Naive thymus-derived CD4-positive, alpha-beta T cell (primary cell): ENCODE data around the gene DIDO1. TPM values are rescaled to one million over a fixed set of nuclear protein-coding genes. Genes with fewer than 3 reads are reported as not detected.

Experiments used
- ATAC-seq: fragments of 150-1000 bp; cut with Tn5 transposase; 2 replicates; pipeline ENCODE4 v1.10.0; 2021; ENCODE audit warnings: mild to moderate bottlenecking, moderate library complexity
- CTCF ChIA-PET: fragments of 350-600 bp; sonication (Branson Sonifier 250); formaldehyde crosslinking; loops from one replicate; lab custom pipeline; 2021; ENCODE audit warnings: antibody characterized with exemption; lab: Charles Lee
- POLR2A ChIA-PET: fragments of 350-600 bp; sonication (Branson Sonifier 250); formaldehyde crosslinking; loops from one replicate; lab custom pipeline; 2021; ENCODE audit warnings: antibody characterized with exemption, inconsistent platforms; lab: Charles Lee
- DNase-seq, 9 donors: peaks; one replicate each; pipeline versions ENCODE4 v3.0.0 to v3.0.0-alpha.2; 2020 to 2022; ENCODE audit warnings: mixed read lengths in 1 of 9
- H3K27ac ChIP-seq: one replicate; pipeline ENCODE4 v1.7.0; 2013; ENCODE audit warnings: mild to moderate bottlenecking, low read depth, low read length, moderate library complexity
- H3K27me3 ChIP-seq, 2 donors: one replicate each; pipeline ENCODE4 v1.7.0; 2013; ENCODE audit warnings: low read length in 2 of 2, mild to moderate bottlenecking in 2 of 2, moderate library complexity in 2 of 2; ENCODE audit not compliant: control insufficient read depth in 2 of 2, insufficient read depth in 2 of 2
- H3K36me3 ChIP-seq, 3 experiments: 1 replicate in 2 of 3; 2 replicates in 1 of 3; pipeline ENCODE4 v1.7.0; 2013; ENCODE audit warnings: low read length in 3 of 3, mild to moderate bottlenecking in 3 of 3, moderate library complexity in 1 of 3; ENCODE audit not compliant: insufficient read depth in 3 of 3, control insufficient read depth in 2 of 3
- H3K4me1 ChIP-seq, 2 donors: one replicate each; pipeline ENCODE4 v1.7.0; 2013; ENCODE audit warnings: low read length in 2 of 2, mild to moderate bottlenecking in 2 of 2, moderate library complexity in 1 of 2; ENCODE audit not compliant: control insufficient read depth in 2 of 2, insufficient read depth in 2 of 2
- H3K4me3 ChIP-seq: 2 replicates; pipeline ENCODE4 v1.7.0; 2013; ENCODE audit warnings: mild to moderate bottlenecking, low read length
- H3K9me3 ChIP-seq, 3 experiments: 1 replicate in 2 of 3; 2 replicates in 1 of 3; pipeline ENCODE4 v1.7.0; 2013; ENCODE audit warnings: low read length in 3 of 3; ENCODE audit not compliant: control insufficient read depth in 2 of 3
- H3K27ac Mint-ChIP-seq, 9 donors: one replicate each; pipeline ENCODE4 v1.8.0; 2020 to 2022; ENCODE audit warnings: mixed read lengths in 9 of 9, mild to moderate bottlenecking in 8 of 9, moderate library complexity in 5 of 9, inconsistent platforms in 2 of 9
- H3K27me3 Mint-ChIP-seq, 5 donors: one replicate each; pipeline ENCODE4 v1.8.0; 2021 to 2022; ENCODE audit warnings: mixed read lengths in 5 of 5, mild to moderate bottlenecking in 1 of 5
- H3K36me3 Mint-ChIP-seq, 5 donors: one replicate each; pipeline ENCODE4 v1.8.0; 2020 to 2022; ENCODE audit warnings: mixed read lengths in 5 of 5, mild to moderate bottlenecking in 3 of 5, inconsistent platforms in 1 of 5
- H3K4me1 Mint-ChIP-seq, 7 donors: one replicate each; pipeline ENCODE4 v1.8.0; 2020 to 2022; ENCODE audit warnings: mixed read lengths in 7 of 7, mild to moderate bottlenecking in 3 of 7, inconsistent platforms in 1 of 7
- H3K4me3 Mint-ChIP-seq, 10 donors: one replicate each; pipeline ENCODE4 v1.8.0; 2020 to 2022; ENCODE audit warnings: mild to moderate bottlenecking in 10 of 10, mixed read lengths in 10 of 10, moderate library complexity in 6 of 10, inconsistent platforms in 2 of 10
- H3K9me3 Mint-ChIP-seq, 11 donors: one replicate each; pipeline ENCODE4 v1.8.0; 2020 to 2022; ENCODE audit warnings: mixed read lengths in 11 of 11, mild to moderate bottlenecking in 4 of 11, inconsistent platforms in 1 of 11, moderate library complexity in 1 of 11
- intact Hi-C, 2 donors: fragments of 100-400 bp; cut with micrococcal nuclease; formaldehyde crosslinking; loops; one replicate each; pipeline ENCODE4 v1.15.1; 2023
- polyA plus RNA-seq, 2 donors: library from polyadenylated mRNA; unstranded; fragments of 300-500 nt; fragmentation: Illumina TruSeq; gene quantifications; one replicate each; pipeline ENCODE4 v1.2.3, GENCODE V29; 2021
- total RNA-seq, 6 experiments: library from RNA in 5 of 6; stranded (reverse) in 5 of 6; gene quantifications; 1 replicate in 5 of 6; 2 replicates in 1 of 6; pipeline ENCODE4 v1.2.3 and lab custom pipeline; 2021 to 2026

The DIDO1 gene
- total and polyA plus RNA-seq, 7 experiments from 2014 or later, result 36.6 to 139 (median 69.2) TPM

GRCh38 chr20:62885046-62885895 is 41.0 kb downstream of the DIDO1 start:
- Mint-ChIP-seq H3K9me3 (no peaks in the 10 kb centered on the region), H3K27ac (peak overlapping the region in 3 of 9 donors; percentile 12 to 42 (median 23)), H3K4me3 (no peak overlapping the region), H3K36me3 (peaks cover 4 to 27% (median 7%) of the 10 kb centered on the region in 5 donors), H3K4me1 (peaks cover 0 to 21% (median 14%) of the 10 kb centered on the region in 7 donors), H3K27me3 (no peaks in the 10 kb centered on the region)
- no peak overlapping the region for H3K4me3 ChIP-seq
- ChIA-PET POLR2A (interaction anchor here (1.4 kb wide), 1 partner anchor 124 kb away, joined by 3 read pairs; no protein-coding TSS in a partner anchor), CTCF (interaction anchor here (1.1 kb wide), 1 partner anchor 10 kb away, joined by 3 read pairs; no protein-coding TSS in a partner anchor)
- no peak for DNase-seq
- H3K27ac ChIP-seq, result no peak overlapping the region
- peaks cover 10 to 70% (median 18%) of the 10 kb centered on the region in 3 experiments for H3K36me3 ChIP-seq
- intact Hi-C loops, result no loop called here
- no peak for ATAC-seq
- peaks cover 0 to 2% of the 10 kb centered on the region in 2 donors for H3K4me1 ChIP-seq
- no peaks in the 10 kb centered on the region for H3K9me3 ChIP-seq
- H3K27me3 ChIP-seq, result no peaks in the 10 kb centered on the region

GRCh38 chr20:62884556-62884955 is 41.7 kb downstream of the DIDO1 start:
- H3K36me3 Mint-ChIP-seq, result peaks cover 4 to 20% (median 7%) of the 10 kb centered on the region in 5 donors
- no peak for ATAC-seq
- H3K4me1 ChIP-seq, result no peaks in the 10 kb centered on the region
- H3K4me3 ChIP-seq, result no peak overlapping the region
- no peaks in the 10 kb centered on the region for H3K9me3 Mint-ChIP-seq
- DNase-seq, result no peak
- no peak overlapping the region for H3K4me3 Mint-ChIP-seq
- H3K27me3 Mint-ChIP-seq, result no peaks in the 10 kb centered on the region
- peaks cover 3 to 68% (median 11%) of the 10 kb centered on the region in 3 experiments for H3K36me3 ChIP-seq
- peaks cover 0 to 18% (median 13%) of the 10 kb centered on the region in 7 donors for H3K4me1 Mint-ChIP-seq
- no peaks in the 10 kb centered on the region for H3K9me3 ChIP-seq
- CTCF ChIA-PET, result interaction anchor here (1.1 kb wide), 1 partner anchor 9 kb away, joined by 3 read pairs; no protein-coding TSS in a partner anchor
- no peak overlapping the region for H3K27ac ChIP-seq
- intact Hi-C loops, result no loop called here
- POLR2A ChIA-PET, result interaction anchor here (1.4 kb wide), 1 partner anchor 125 kb away, joined by 3 read pairs; no protein-coding TSS in a partner anchor
- no peaks in the 10 kb centered on the region for H3K27me3 ChIP-seq
- H3K27ac Mint-ChIP-seq, result peak overlapping the region in 4 of 9 donors; percentile 5 to 60 (median 14)

- H3K4me3 Mint-ChIP-seq, result no peak overlapping the region
- POLR2A ChIA-PET, result interaction anchor here (1.3 kb wide), 1 partner anchor 14 kb away, joined by 3 read pairs; no protein-coding TSS in a partner anchor
- H3K27ac Mint-ChIP-seq, result no peak overlapping the region
Observed at GRCh38 chr20:62882426-62882825, 43.9 kb downstream of the DIDO1 start.

GRCh38 chr20:62881662-62882395 is 44.5 kb downstream of the DIDO1 start:
- Mint-ChIP-seq H3K27ac (peak overlapping the region in 1 of 9 donors; percentile 28), H3K36me3 (peaks cover 4 to 12% (median 10%) of the 10 kb centered on the region in 5 donors), H3K4me1 (peaks cover 0 to 13% (median 11%) of the 10 kb centered on the region in 7 donors), H3K9me3 (no peaks in the 10 kb centered on the region), H3K4me3 (no peak overlapping the region), H3K27me3 (no peaks in the 10 kb centered on the region)
- no peak for ATAC-seq
- ChIA-PET CTCF (interaction anchor here (1.2 kb wide), 1 partner anchor 10 kb away, joined by 3 read pairs; no protein-coding TSS in a partner anchor), POLR2A (interaction anchor here (1.3 kb wide), 1 partner anchor 14 kb away, joined by 3 read pairs; no protein-coding TSS in a partner anchor)
- H3K36me3 ChIP-seq, result peaks cover 0 to 45% (median 4%) of the 10 kb centered on the region in 3 experiments
- H3K4me3 ChIP-seq, result no peak overlapping the region
- no peak overlapping the region for H3K27ac ChIP-seq
- DNase-seq, result no peak
- no peaks in the 10 kb centered on the region for H3K9me3 ChIP-seq
- no peaks in the 10 kb centered on the region for H3K27me3 ChIP-seq
- intact Hi-C loops, result no loop called here
- H3K4me1 ChIP-seq, result no peaks in the 10 kb centered on the region

More at GRCh38 chr20:62882426-62882825, 43.9 kb downstream of the DIDO1 start:
- Histone ChIP-seq H3K9me3 (no peaks in the 10 kb centered on the region), H3K27me3 (no peaks in the 10 kb centered on the region), H3K36me3 (peaks cover 0 to 51% (median 4%) of the 10 kb centered on the region in 3 experiments), H3K27ac (no peak overlapping the region), H3K4me1 (no peaks in the 10 kb centered on the region), H3K4me3 (no peak overlapping the region)
- peaks cover 4 to 12% (median 12%) of the 10 kb centered on the region in 5 donors for H3K36me3 Mint-ChIP-seq
- ATAC-seq, result no peak
- H3K27me3 Mint-ChIP-seq, result no peaks in the 10 kb centered on the region
- DNase-seq, result no peak
- intact Hi-C loops, result no loop called here
- CTCF ChIA-PET, result interaction anchor here (1.2 kb wide), 1 partner anchor 9 kb away, joined by 3 read pairs; no protein-coding TSS in a partner anchor
- H3K4me1 Mint-ChIP-seq, result peaks cover 0 to 18% (median 14%) of the 10 kb centered on the region in 7 donors
- no peaks in the 10 kb centered on the region for H3K9me3 Mint-ChIP-seq

- no peaks in the 10 kb centered on the region for H3K4me1 ChIP-seq
- H3K36me3 ChIP-seq, result peaks cover 0 to 39% (median 0%) of the 10 kb centered on the region in 3 experiments
- ChIA-PET CTCF (no interaction called here), POLR2A (no interaction called here)
- no peaks in the 10 kb centered on the region for H3K27me3 Mint-ChIP-seq
- ATAC-seq (no peak), DNase-seq (no peak)
- H3K9me3 ChIP-seq, result no peaks in the 10 kb centered on the region
- H3K9me3 Mint-ChIP-seq, result no peaks in the 10 kb centered on the region
- no peak overlapping the region for H3K27ac Mint-ChIP-seq
- H3K36me3 Mint-ChIP-seq, result peaks cover 4 to 12% (median 6%) of the 10 kb centered on the region in 5 donors
- no peaks in the 10 kb centered on the region for H3K27me3 ChIP-seq
- H3K27ac ChIP-seq, result no peak overlapping the region
- H3K4me3 ChIP-seq, result no peak overlapping the region
- peaks cover 0 to 11% (median 6%) of the 10 kb centered on the region in 7 donors for H3K4me1 Mint-ChIP-seq
- intact Hi-C loops, result no loop called here
- H3K4me3 Mint-ChIP-seq, result no peak overlapping the region
Observed at GRCh38 chr20:62880935-62881661, 45.2 kb downstream of the DIDO1 start.
